Fibroblast of lung (primary cell): Measurements from ENCODE around the gene LMO3.

Source experiments
- EZH2 ChIP-seq: IDR thresholded peaks from 2 replicates; pipeline ENCODE4 v1.5.1; 2012; ENCODE audit warnings: low read length, control low read depth, mild to moderate bottlenecking; ENCODE audit errors: missing control alignments
- TF ChIP-seq, protein P1 (sequence below), 2 donors: IDR thresholded peaks in 1 of 2; conservative IDR thresholded peaks in 1 of 2; 1 replicate in 1 of 2; 2 replicates in 1 of 2; pipeline ENCODE4 v1.5.1; 2011 to 2012; ENCODE audit warnings: low read length in 2 of 2, control low read depth in 1 of 2, inconsistent platforms in 1 of 2, low read depth in 1 of 2, mild to moderate bottlenecking in 1 of 2

DNA sequence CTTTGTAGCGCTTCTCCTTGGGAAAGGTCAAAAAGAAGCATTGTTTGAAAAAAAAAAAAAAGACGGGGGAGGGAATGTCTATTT lies at the start of gene LMO3:
- TF ChIP-seq, protein P1, sequence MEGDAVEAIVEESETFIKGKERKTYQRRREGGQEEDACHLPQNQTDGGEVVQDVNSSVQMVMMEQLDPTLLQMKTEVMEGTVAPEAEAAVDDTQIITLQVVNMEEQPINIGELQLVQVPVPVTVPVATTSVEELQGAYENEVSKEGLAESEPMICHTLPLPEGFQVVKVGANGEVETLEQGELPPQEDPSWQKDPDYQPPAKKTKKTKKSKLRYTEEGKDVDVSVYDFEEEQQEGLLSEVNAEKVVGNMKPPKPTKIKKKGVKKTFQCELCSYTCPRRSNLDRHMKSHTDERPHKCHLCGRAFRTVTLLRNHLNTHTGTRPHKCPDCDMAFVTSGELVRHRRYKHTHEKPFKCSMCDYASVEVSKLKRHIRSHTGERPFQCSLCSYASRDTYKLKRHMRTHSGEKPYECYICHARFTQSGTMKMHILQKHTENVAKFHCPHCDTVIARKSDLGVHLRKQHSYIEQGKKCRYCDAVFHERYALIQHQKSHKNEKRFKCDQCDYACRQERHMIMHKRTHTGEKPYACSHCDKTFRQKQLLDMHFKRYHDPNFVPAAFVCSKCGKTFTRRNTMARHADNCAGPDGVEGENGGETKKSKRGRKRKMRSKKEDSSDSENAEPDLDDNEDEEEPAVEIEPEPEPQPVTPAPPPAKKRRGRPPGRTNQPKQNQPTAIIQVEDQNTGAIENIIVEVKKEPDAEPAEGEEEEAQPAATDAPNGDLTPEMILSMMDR (conservative IDR thresholded peaks at IDR 0.05 in 1 of 2, IDR thresholded peaks at IDR 0.05 in 1 of 2; ENCODE audit: low read depth in 1 of 2, low read length in 2 of 2), result no peak
- no peak for TF ChIP-seq EZH2
